HG03280 (cell line): ENCODE results near the gene C1GALT1.

Source experiments
- ATAC-seq: cut with Tn5 transposase; IDR thresholded peaks from one replicate; pipeline ENCODE4 v1.9.1; 2021; ENCODE audit warnings: mild to moderate bottlenecking, moderate library complexity; ENCODE audit not compliant: unreplicated experiment

The C1GALT1 gene

GRCh38 chr7:7265081-7266075 is 83.0 kb downstream of the C1GALT1 start:
- ATAC-seq, result no peak

- no peak for ATAC-seq
Observed at GRCh38 chr7:7266257-7266881, 84.0 kb downstream of the C1GALT1 start.

GRCh38 chr7:7271094-7271874 is 88.9 kb downstream of the C1GALT1 start:
- no peak for ATAC-seq

GRCh38 chr7:7272294-7272693 is 90.0 kb downstream of the C1GALT1 start:
- no peak for ATAC-seq

GRCh38 chr7:7274782-7275181 is 92.4 kb downstream of the C1GALT1 start:
- no peak for ATAC-seq

GRCh38 chr7:7276161-7276560 is 93.8 kb downstream of the C1GALT1 start:
- no peak for ATAC-seq

- ATAC-seq, result no peak
Observed at GRCh38 chr7:7290429-7291122, 108.2 kb downstream of the C1GALT1 start.

GRCh38 chr7:7292085-7292484 is 109.7 kb downstream of the C1GALT1 start:
- no peak for ATAC-seq

GRCh38 chr7:7292608-7293007 is 110.3 kb downstream of the C1GALT1 start:
- ATAC-seq, result no peak

GRCh38 chr7:7293092-7293491 is 110.7 kb downstream of the C1GALT1 start:
- no peak for ATAC-seq

GRCh38 chr7:7294911-7295310 is 112.6 kb downstream of the C1GALT1 start:
- ATAC-seq, result no peak
